RWPE1 (cell line): Measurements from ENCODE around the gene CHMP2B.
"Not testable (repeated sequence)": the region's sequence is repeated elsewhere in the genome, so short reads cannot be mapped to it uniquely, and the experiment has no call there.

Experiments
- CTCF ChIA-PET: fragments of 350-600 bp; sonication (Branson Sonifier 250); formaldehyde crosslinking; extraction: SDS; loops from one replicate; lab custom pipeline; 2021; lab: Yijun Ruan, JAX
- POLR2A ChIA-PET: fragments of 400-600 bp; formaldehyde crosslinking; extraction: SDS; loops from one replicate; lab custom pipeline; 2020; ENCODE audit warnings: antibody characterized with exemption; ENCODE audit not compliant: low non-redundant PET; lab: Yijun Ruan, JAX
- DNase-seq: peaks from one replicate; pipeline ENCODE4 v3.0.0; 2012; ENCODE audit warnings: low spot score
- H3K27ac ChIP-seq: fragments of 450-650 bp; 2 replicates; pipeline ENCODE4 v1.5.1; 2017
- CTCF ChIP-seq: fragments of 450-650 bp; conservative IDR thresholded peaks from 2 replicates; pipeline ENCODE4 v1.5.1; 2017; ENCODE audit warnings: low read depth, mild to moderate bottlenecking

The CHMP2B gene

GRCh38 chr3:87276484-87276883, 49.4 kb downstream of the CHMP2B start, which contains the start of gene POU1F1:
Gene POU1F1 (minus strand): TSS chr3:87276584. CDS start chr3:87276462, 122 bp downstream.
- CTCF ChIA-PET, result interaction anchor here (0.6 kb wide), 1 partner anchor 196 kb away, joined by 3 read pairs; no protein-coding TSS in a partner anchor
- no peak for TF ChIP-seq CTCF
- no peak for DNase-seq
- H3K27ac ChIP-seq, result no peak within 1 kb of the TSS
- POLR2A ChIA-PET, result no interaction called here

GRCh38 chr3:87287011-87287410, 59.9 kb downstream of the CHMP2B start:
- POLR2A ChIA-PET, result no interaction called here

GRCh38 chr3:87288446-87288845, 61.3 kb downstream of the CHMP2B start:
- no peak overlapping the region for H3K27ac ChIP-seq
- CTCF ChIA-PET, result no interaction called here
- POLR2A ChIA-PET, result no interaction called here
- no peak for TF ChIP-seq CTCF
- DNase-seq, result no peak

More at GRCh38 chr3:87287011-87287410, 59.9 kb downstream of the CHMP2B start:
- no peak overlapping the region for H3K27ac ChIP-seq
- TF ChIP-seq CTCF, result no peak
- CTCF ChIA-PET, result interaction anchor here (0.6 to 0.7 kb wide), 2 partner anchors 493 to 1158 kb away, joined by 4 to 5 read pairs; no protein-coding TSS in a partner anchor
- DNase-seq, result no peak

- no peak overlapping the region for H3K27ac ChIP-seq
- DNase-seq, result peak; percentile 30
- peak; percentile 76 for TF ChIP-seq CTCF
- CTCF ChIA-PET, result interaction anchor here (0.5 to 1.3 kb wide), 9 partner anchors 16 to 908 kb away, joined by 3 to 7 read pairs (median 4); no protein-coding TSS in a partner anchor
- POLR2A ChIA-PET, result no interaction called here
Observed at GRCh38 chr3:87298111-87298718, 71.1 kb downstream of the CHMP2B start.

- CTCF ChIA-PET, DNase-seq, POLR2A ChIA-PET, H3K27ac ChIP-seq: not testable (repeated sequence)
Observed at GRCh38 chr3:87305031-87305430, 77.9 kb downstream of the CHMP2B start.
